ENCODE data around the gene DRD2.
"Not testable (repeated sequence)": the region's sequence is repeated elsewhere in the genome, so short reads cannot be mapped to it uniquely, and the experiment has no call there.

The DRD2 gene

DNA sequence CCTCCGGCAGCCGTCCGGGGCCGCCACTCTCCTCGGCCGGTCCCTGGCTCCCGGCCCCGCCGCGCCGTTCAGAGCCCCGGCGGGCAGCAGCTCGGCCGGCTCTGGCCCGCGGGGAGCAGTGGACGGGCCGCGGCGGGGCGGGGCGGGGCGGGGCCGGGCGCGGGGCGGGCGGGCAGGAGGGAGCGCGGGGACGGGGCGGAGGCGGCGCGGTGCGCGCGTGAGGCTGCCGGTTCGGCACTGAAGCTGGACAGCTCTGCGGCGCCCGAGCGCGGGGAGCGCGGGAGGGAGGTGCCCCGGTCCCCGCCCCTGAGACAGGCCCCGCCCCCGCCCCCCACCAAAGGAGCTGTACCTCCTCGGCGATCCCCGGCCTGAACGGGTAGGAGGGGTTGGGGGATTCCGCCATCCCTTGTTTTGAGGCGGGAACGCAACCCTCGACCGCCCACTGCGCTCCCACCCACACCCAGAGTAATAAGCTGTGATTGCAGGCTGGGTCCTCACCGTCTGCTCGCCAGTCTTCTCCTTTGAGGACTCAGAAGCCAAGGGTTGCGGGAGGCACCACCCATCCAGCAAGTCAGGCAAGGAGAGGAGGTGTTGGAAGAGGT is at the start of gene DRD2:
Gene DRD2, minus strand, starts transcription at position 239 of the 602 bp plus-strand sequence. CDS start 50,747 bp downstream, outside the sequence.
- peaks cover 36 to 38% of the 10 kb centered on the region in 2 donors for H3K27me3 ChIP-seq (ENCODE audit: control insufficient read depth in 1 of 2, insufficient read depth in 2 of 2, low read length in 2 of 2)
- no peak within 1 kb of the TSS for H3K9ac ChIP-seq (ENCODE audit: low read depth in 1 of 2, low read length in 2 of 2)
- H3K4me1 ChIP-seq (ENCODE audit: control insufficient read depth in 1 of 2, insufficient read depth in 2 of 2, low read length in 2 of 2): no peaks in the 10 kb centered on the region
- no peaks in the 10 kb centered on the region for H3K36me3 ChIP-seq (ENCODE audit: control insufficient read depth in 1 of 2, insufficient read depth in 2 of 2, low read length in 2 of 2)
- no peak within 1 kb of the TSS for H3K27ac ChIP-seq (ENCODE audit: low read depth, low read length)
- H3K9me3 ChIP-seq (ENCODE audit: control insufficient read depth in 1 of 2, low read length in 2 of 2): no peaks in the 10 kb centered on the region
- no peak within 1 kb of the TSS for H3K4me3 ChIP-seq (ENCODE audit: low read depth in 1 of 2, low read length in 2 of 2)

DNA sequence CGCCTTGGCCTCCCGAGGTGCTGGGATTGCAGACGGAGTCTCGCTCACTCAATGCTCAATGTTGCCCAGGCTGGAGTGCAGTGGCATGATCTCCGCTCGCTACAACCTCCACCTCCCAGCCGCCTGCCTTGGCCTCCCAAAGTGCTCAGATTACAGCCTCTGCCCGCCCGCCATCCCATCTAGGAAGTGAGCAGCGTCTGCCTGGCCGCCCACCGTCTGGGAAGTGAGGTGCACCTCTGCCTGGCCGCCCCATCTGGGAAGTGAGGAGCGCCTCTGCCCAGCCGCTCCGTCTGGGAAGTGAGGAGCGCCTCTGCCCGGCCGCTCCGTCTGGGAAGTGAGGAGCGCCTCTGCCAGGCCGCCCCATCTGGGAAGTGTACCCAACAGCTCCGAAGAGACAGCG is 48.7 kb upstream of the DRD2 start:
- not testable (repeated sequence) for H3K9ac ChIP-seq (ENCODE audit: low read depth in 1 of 2, low read length in 2 of 2); H3K27ac ChIP-seq (ENCODE audit: low read depth, low read length); H3K4me1 ChIP-seq (ENCODE audit: control insufficient read depth in 1 of 2, insufficient read depth in 2 of 2, low read length in 2 of 2); H3K36me3 ChIP-seq (ENCODE audit: control insufficient read depth in 1 of 2, insufficient read depth in 2 of 2, low read length in 2 of 2); H3K9me3 ChIP-seq (ENCODE audit: control insufficient read depth in 1 of 2, low read length in 2 of 2); H3K4me3 ChIP-seq (ENCODE audit: low read depth in 1 of 2, low read length in 2 of 2); H3K27me3 ChIP-seq (ENCODE audit: control insufficient read depth in 1 of 2, insufficient read depth in 2 of 2, low read length in 2 of 2)

DNA sequence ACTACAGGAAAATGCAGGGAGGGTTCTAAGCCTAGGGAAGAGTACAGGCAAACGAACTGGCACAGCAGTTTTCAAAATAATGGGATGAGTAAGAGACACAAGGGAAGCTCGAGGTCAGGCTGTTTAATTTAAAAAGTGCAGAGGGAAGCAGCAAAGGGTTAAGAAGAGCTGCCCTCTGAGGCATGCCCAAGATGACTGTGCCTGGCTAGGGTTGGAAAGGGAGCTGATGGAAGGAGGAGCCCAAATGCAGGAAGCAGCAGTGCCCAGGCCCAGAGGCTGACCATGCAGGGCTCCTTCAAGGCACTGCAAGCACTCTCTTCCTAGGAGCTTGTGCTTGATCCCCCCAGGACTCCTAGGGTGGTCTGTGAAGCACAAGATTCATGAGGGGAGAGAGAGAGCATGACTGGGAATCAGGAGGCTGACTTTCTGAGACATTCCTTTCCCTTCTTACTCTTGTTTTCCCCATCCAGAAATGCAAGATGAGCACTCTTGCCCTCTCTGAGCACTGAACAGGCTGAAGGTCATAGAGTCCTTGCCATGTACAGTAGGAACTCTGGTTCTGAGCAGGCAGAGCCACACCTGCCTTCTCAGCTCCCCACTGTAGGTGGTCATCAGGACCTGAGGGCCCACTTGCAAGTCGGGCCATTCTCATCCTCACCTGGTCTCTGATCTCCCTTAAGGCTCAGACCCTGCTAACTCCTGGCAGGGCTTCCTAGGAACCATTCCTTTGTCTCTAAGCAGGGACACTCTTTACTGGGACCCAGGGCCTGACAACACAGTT is 46.7 kb upstream of the DRD2 start:
- no peak overlapping the region for H3K4me3 ChIP-seq (ENCODE audit: low read depth in 1 of 2, low read length in 2 of 2)
- H3K9ac ChIP-seq (ENCODE audit: low read depth in 1 of 2, low read length in 2 of 2): no peak overlapping the region
- peaks cover 0 to 5% of the 10 kb centered on the region in 2 donors for H3K27me3 ChIP-seq (ENCODE audit: control insufficient read depth in 1 of 2, insufficient read depth in 2 of 2, low read length in 2 of 2)
- H3K9me3 ChIP-seq (ENCODE audit: control insufficient read depth in 1 of 2, low read length in 2 of 2): no peaks in the 10 kb centered on the region
- H3K27ac ChIP-seq (ENCODE audit: low read depth, low read length): no peak overlapping the region
- no peaks in the 10 kb centered on the region for H3K4me1 ChIP-seq (ENCODE audit: control insufficient read depth in 1 of 2, insufficient read depth in 2 of 2, low read length in 2 of 2)
- no peaks in the 10 kb centered on the region for H3K36me3 ChIP-seq (ENCODE audit: control insufficient read depth in 1 of 2, insufficient read depth in 2 of 2, low read length in 2 of 2)

DNA sequence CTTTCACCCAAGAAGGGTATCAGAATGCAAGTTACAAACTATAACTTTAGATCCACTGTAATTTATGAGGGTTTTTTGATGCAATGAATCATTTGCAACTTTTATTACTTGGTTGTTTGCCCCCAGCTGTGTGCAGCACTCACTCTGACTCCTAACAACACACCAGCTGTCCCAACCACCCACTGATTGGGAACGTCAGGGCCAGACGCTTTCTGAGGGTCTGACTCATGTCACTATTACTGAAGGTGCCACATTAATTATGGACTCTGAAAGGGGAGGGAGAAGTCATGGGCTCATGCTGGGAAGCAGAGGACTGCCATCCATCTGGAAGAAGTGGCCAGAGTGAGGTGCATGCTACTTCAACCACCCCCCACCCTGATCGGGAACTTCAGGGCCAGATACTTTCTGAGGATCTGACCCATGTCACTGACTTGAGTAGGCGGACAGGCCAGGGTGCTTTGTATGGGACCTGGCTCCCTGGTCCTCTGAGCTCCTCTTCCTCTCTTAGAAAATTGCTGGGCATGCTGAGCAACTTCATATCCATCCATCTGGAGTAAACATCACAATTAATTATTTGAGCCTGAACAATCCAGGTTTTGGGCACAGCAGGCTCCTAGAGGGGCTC is 44.9 kb upstream of the DRD2 start:
- Histone ChIP-seq H3K9me3 (ENCODE audit: control insufficient read depth in 1 of 2, low read length in 2 of 2) (no peaks in the 10 kb centered on the region), H3K36me3 (ENCODE audit: control insufficient read depth in 1 of 2, insufficient read depth in 2 of 2, low read length in 2 of 2) (no peaks in the 10 kb centered on the region), H3K4me1 (ENCODE audit: control insufficient read depth in 1 of 2, insufficient read depth in 2 of 2, low read length in 2 of 2) (no peaks in the 10 kb centered on the region), H3K4me3 (ENCODE audit: low read depth in 1 of 2, low read length in 2 of 2) (no peak overlapping the region), H3K27me3 (ENCODE audit: control insufficient read depth in 1 of 2, insufficient read depth in 2 of 2, low read length in 2 of 2) (peaks cover 0 to 5% of the 10 kb centered on the region in 2 donors), H3K9ac (ENCODE audit: low read depth in 1 of 2, low read length in 2 of 2) (no peak overlapping the region), H3K27ac (ENCODE audit: low read depth, low read length) (no peak overlapping the region)

DNA sequence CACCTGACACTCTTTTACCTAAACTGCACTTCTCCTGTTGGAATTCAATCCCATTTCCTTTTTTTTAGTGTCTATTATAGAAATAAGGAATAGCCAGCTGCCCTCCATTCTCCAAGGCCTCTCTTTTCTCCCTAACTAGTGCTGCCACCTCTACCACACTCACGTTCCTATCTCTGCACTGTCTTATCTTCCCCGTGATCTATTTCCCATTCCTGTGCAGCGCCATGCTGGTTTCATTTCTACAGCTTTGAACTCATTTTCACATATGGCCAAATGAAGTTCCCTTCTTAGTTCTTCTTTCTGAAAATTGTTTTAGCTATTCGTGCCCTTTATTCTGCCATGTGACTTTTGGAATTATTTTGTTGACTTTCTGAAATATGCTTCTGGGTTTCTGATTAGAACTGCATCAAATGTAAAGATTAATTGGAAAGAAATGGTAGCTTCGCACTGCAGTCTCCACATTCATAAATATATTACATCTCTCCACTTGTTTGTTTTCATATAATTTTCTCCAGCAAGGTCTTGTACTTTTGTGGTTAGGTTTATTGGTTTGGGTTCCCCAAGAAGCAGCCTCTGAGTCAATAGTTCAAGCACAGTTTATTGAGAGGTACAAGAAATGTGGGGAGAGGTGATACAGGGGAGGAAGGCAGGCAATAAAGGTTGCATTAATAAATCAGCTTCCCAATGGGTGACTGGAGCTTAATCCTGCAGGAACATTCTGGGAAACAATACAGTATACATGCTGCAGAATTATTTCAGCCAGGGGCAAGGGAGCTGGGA is 43.7 kb upstream of the DRD2 start:
- H3K4me3 ChIP-seq (ENCODE audit: low read depth in 1 of 2, low read length in 2 of 2): no peak overlapping the region
- H3K36me3 ChIP-seq (ENCODE audit: control insufficient read depth in 1 of 2, insufficient read depth in 2 of 2, low read length in 2 of 2): no peaks in the 10 kb centered on the region
- no peaks in the 10 kb centered on the region for H3K9me3 ChIP-seq (ENCODE audit: control insufficient read depth in 1 of 2, low read length in 2 of 2)
- H3K9ac ChIP-seq (ENCODE audit: low read depth in 1 of 2, low read length in 2 of 2): no peak overlapping the region
- no peaks in the 10 kb centered on the region for H3K4me1 ChIP-seq (ENCODE audit: control insufficient read depth in 1 of 2, insufficient read depth in 2 of 2, low read length in 2 of 2)
- H3K27ac ChIP-seq (ENCODE audit: low read depth, low read length): no peak overlapping the region
- peaks cover 0 to 5% of the 10 kb centered on the region in 2 donors for H3K27me3 ChIP-seq (ENCODE audit: control insufficient read depth in 1 of 2, insufficient read depth in 2 of 2, low read length in 2 of 2)

DNA sequence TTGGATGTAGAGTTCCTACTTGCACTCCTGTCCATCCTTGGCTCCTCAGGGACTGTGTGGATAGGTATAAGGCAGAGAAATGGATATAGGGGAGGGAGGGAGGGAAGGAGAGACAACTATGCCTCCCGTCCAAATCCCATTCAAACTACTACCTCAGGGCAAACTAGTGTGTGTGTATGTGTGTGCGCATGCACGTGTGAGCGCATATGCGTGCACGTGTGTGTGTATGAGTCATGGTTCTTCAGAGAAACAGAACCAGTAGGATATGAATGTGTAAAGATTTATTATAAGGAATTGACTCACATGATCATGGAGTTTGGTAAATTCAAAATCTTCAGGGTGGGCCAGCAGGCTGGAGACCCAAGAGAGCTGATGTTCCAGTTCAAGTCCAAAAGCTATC is 42.2 kb upstream of the DRD2 start:
- no peaks in the 10 kb centered on the region for H3K36me3 ChIP-seq (ENCODE audit: control insufficient read depth in 1 of 2, insufficient read depth in 2 of 2, low read length in 2 of 2)
- H3K27ac ChIP-seq (ENCODE audit: low read depth, low read length): no peak overlapping the region
- no peak overlapping the region for H3K9ac ChIP-seq (ENCODE audit: low read depth in 1 of 2, low read length in 2 of 2)
- H3K27me3 ChIP-seq (ENCODE audit: control insufficient read depth in 1 of 2, insufficient read depth in 2 of 2, low read length in 2 of 2): peaks cover 0 to 5% of the 10 kb centered on the region in 2 donors
- no peaks in the 10 kb centered on the region for H3K9me3 ChIP-seq (ENCODE audit: control insufficient read depth in 1 of 2, low read length in 2 of 2)
- no peaks in the 10 kb centered on the region for H3K4me1 ChIP-seq (ENCODE audit: control insufficient read depth in 1 of 2, insufficient read depth in 2 of 2, low read length in 2 of 2)
- H3K4me3 ChIP-seq (ENCODE audit: low read depth in 1 of 2, low read length in 2 of 2): no peak overlapping the region

DNA sequence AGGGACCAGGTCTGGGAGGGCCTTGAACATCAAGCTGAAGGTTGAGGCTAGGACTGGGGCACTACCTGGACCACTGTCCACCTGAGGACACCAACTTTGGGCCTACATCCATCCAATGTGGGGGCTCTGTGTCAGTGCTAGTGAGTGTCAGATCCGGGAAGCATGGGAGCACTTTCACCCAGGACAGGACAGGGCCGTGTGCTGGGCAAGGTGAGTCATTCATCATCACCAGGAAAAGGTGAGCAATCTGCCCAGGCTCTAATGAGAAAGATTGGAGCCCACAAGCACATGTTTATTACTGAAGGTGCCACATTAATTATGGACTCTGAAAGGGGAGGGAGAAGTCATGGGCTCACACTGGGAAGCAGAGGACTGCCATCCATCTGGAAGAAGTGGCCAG is 39.7 kb upstream of the DRD2 start:
- H3K9me3 ChIP-seq (ENCODE audit: control insufficient read depth in 1 of 2, low read length in 2 of 2): no peaks in the 10 kb centered on the region
- H3K9ac ChIP-seq (ENCODE audit: low read depth in 1 of 2, low read length in 2 of 2): no peak overlapping the region

DNA sequence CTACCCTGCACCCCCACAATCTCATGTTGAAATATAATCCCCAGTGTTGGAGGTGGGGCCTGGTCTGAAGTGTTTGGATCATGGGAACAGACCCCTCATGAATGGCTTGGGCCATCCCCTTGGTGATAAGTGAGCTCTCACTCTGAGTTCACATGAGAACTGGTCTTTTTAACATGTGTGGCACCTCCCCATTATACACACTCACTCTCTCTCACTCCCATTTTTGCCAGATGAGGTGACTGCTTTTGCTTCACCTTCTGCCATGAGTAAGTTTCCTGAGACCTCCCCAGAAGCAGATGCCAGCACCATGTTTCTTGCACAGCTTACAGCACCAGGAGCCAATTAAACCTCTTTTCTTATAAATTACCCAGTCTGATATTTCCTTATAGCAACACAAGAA is 32.1 kb upstream of the DRD2 start:
- no peaks in the 10 kb centered on the region for H3K27me3 ChIP-seq (ENCODE audit: control insufficient read depth in 1 of 2, insufficient read depth in 2 of 2, low read length in 2 of 2)
- H3K9ac ChIP-seq (ENCODE audit: low read depth in 1 of 2, low read length in 2 of 2): no peak overlapping the region
- no peak overlapping the region for H3K27ac ChIP-seq (ENCODE audit: low read depth, low read length)
- H3K9me3 ChIP-seq (ENCODE audit: control insufficient read depth in 1 of 2, low read length in 2 of 2): no peaks in the 10 kb centered on the region
- no peaks in the 10 kb centered on the region for H3K4me1 ChIP-seq (ENCODE audit: control insufficient read depth in 1 of 2, insufficient read depth in 2 of 2, low read length in 2 of 2)
- H3K4me3 ChIP-seq (ENCODE audit: low read depth in 1 of 2, low read length in 2 of 2): no peak overlapping the region
- no peaks in the 10 kb centered on the region for H3K36me3 ChIP-seq (ENCODE audit: control insufficient read depth in 1 of 2, insufficient read depth in 2 of 2, low read length in 2 of 2)

More for the DNA sequence above, 39.7 kb upstream of the DRD2 start:
- H3K27ac ChIP-seq (ENCODE audit: low read depth, low read length): no peak overlapping the region
- H3K4me1 ChIP-seq (ENCODE audit: control insufficient read depth in 1 of 2, insufficient read depth in 2 of 2, low read length in 2 of 2): no peaks in the 10 kb centered on the region
- no peaks in the 10 kb centered on the region for H3K27me3 ChIP-seq (ENCODE audit: control insufficient read depth in 1 of 2, insufficient read depth in 2 of 2, low read length in 2 of 2)
- H3K36me3 ChIP-seq (ENCODE audit: control insufficient read depth in 1 of 2, insufficient read depth in 2 of 2, low read length in 2 of 2): no peaks in the 10 kb centered on the region
- H3K4me3 ChIP-seq (ENCODE audit: low read depth in 1 of 2, low read length in 2 of 2): no peak overlapping the region

DNA sequence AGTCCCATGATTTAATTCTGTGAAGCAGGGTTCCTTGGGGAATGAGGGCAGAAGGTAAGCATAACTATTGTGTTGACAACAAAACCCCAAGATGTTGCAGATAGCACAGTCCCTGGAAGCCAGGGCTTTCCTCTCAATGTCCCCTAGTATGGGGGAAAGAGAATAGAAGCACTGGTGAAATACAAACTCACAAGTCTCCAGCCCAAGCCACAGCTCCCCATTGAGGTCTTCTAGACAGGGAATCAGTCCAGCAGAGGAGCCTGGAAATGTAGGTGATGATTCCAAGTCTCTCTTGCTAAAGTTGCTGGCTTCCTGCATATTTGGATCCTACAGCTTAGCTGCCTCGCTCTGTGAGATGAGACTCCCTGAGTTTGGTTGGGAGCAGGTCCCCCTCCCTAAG is 31.7 kb upstream of the DRD2 start:
- no peaks in the 10 kb centered on the region for H3K9me3 ChIP-seq (ENCODE audit: control insufficient read depth in 1 of 2, low read length in 2 of 2)
- H3K9ac ChIP-seq (ENCODE audit: low read depth in 1 of 2, low read length in 2 of 2): no peak overlapping the region
- no peak overlapping the region for H3K27ac ChIP-seq (ENCODE audit: low read depth, low read length)
- H3K36me3 ChIP-seq (ENCODE audit: control insufficient read depth in 1 of 2, insufficient read depth in 2 of 2, low read length in 2 of 2): no peaks in the 10 kb centered on the region
- H3K4me1 ChIP-seq (ENCODE audit: control insufficient read depth in 1 of 2, insufficient read depth in 2 of 2, low read length in 2 of 2): no peaks in the 10 kb centered on the region
- no peak overlapping the region for H3K4me3 ChIP-seq (ENCODE audit: low read depth in 1 of 2, low read length in 2 of 2)
- no peaks in the 10 kb centered on the region for H3K27me3 ChIP-seq (ENCODE audit: control insufficient read depth in 1 of 2, insufficient read depth in 2 of 2, low read length in 2 of 2)

DNA sequence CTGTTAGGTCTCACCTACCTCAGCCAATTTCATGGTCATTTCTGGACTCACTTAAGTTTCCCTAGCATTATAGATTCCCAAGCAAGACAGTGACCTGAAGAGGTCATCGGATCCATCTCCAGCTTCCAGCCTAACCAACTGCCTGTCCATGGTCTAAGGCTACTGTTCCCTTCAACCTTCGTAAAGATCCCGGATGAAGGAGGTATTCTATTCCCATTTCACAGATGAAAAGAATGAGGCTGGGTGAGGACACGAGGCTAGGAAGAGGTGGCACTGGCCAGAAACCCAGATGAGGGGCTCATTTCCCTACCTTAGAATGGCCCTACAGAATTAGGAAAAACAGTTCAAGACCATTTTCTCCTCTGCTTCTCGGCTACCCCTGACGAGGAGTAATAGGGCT is 31.3 kb upstream of the DRD2 start:
- Histone ChIP-seq H3K4me1 (ENCODE audit: control insufficient read depth in 1 of 2, insufficient read depth in 2 of 2, low read length in 2 of 2) (no peaks in the 10 kb centered on the region), H3K36me3 (ENCODE audit: control insufficient read depth in 1 of 2, insufficient read depth in 2 of 2, low read length in 2 of 2) (no peaks in the 10 kb centered on the region), H3K9ac (ENCODE audit: low read depth in 1 of 2, low read length in 2 of 2) (no peak overlapping the region), H3K9me3 (ENCODE audit: control insufficient read depth in 1 of 2, low read length in 2 of 2) (no peaks in the 10 kb centered on the region), H3K27me3 (ENCODE audit: control insufficient read depth in 1 of 2, insufficient read depth in 2 of 2, low read length in 2 of 2) (no peaks in the 10 kb centered on the region), H3K27ac (ENCODE audit: low read depth, low read length) (no peak overlapping the region), H3K4me3 (ENCODE audit: low read depth in 1 of 2, low read length in 2 of 2) (no peak overlapping the region)

Data from duodenal mucosa (tissue), 2 donors.